ENCODE data around the gene VSTM4.

Gene VSTM4

GRCh38 chr10:49008505-49009198 lies 106.7 kb downstream of the VSTM4 start:
- no peak for DNase-seq (ENCODE audit: low read depth in 2 of 2)

GRCh38 chr10:49008091-49008490 lies 107.2 kb downstream of the VSTM4 start:
- no peak for DNase-seq (ENCODE audit: low read depth in 2 of 2)

- DNase-seq (ENCODE audit: low read depth in 2 of 2): no peak
Measured at GRCh38 chr10:49007129-49007528, 108.2 kb downstream of the VSTM4 start.

GRCh38 chr10:49005270-49005669 lies 110.1 kb downstream of the VSTM4 start:
- no peak for DNase-seq (ENCODE audit: low read depth in 2 of 2)

- DNase-seq (ENCODE audit: low read depth in 2 of 2): no peak
Measured at GRCh38 chr10:49001870-49002672, 113.3 kb downstream of the VSTM4 start.

GRCh38 chr10:49001402-49001801 lies 113.9 kb downstream of the VSTM4 start:
- DNase-seq (ENCODE audit: low read depth in 2 of 2): no peak

- DNase-seq (ENCODE audit: low read depth in 2 of 2): no peak
Measured at GRCh38 chr10:49000437-49001398, 114.6 kb downstream of the VSTM4 start.

GRCh38 chr10:48999346-48999745 lies 116.0 kb downstream of the VSTM4 start:
- DNase-seq (ENCODE audit: low read depth in 2 of 2): no peak

- no peak for DNase-seq (ENCODE audit: low read depth in 2 of 2)
Measured at GRCh38 chr10:48996329-48996728, 119.0 kb downstream of the VSTM4 start.

- DNase-seq (ENCODE audit: low read depth in 2 of 2): no peak
Measured at GRCh38 chr10:48993627-48994026, 121.7 kb downstream of the VSTM4 start.

- DNase-seq (ENCODE audit: low read depth in 2 of 2): no peak
Measured at GRCh38 chr10:48990226-48990625, 125.1 kb downstream of the VSTM4 start.

GRCh38 chr10:48985621-48986158 lies 129.6 kb downstream of the VSTM4 start:
- no peak for DNase-seq (ENCODE audit: low read depth in 2 of 2)

- DNase-seq (ENCODE audit: low read depth in 2 of 2): no peak
Measured at GRCh38 chr10:48983648-48984351, 131.5 kb downstream of the VSTM4 start.

- DNase-seq (ENCODE audit: low read depth in 2 of 2): no peak
Measured at GRCh38 chr10:48982584-48982983, 132.7 kb downstream of the VSTM4 start.

GRCh38 chr10:48981310-48981907 lies 133.9 kb downstream of the VSTM4 start:
- DNase-seq (ENCODE audit: low read depth in 2 of 2): peak in 1 of 2 experiments; percentile 28

GRCh38 chr10:48978318-48978717 lies 137.0 kb downstream of the VSTM4 start:
- no peak for DNase-seq (ENCODE audit: low read depth in 2 of 2)

- DNase-seq (ENCODE audit: low read depth in 2 of 2): no peak
Measured at GRCh38 chr10:48976196-48976595, 139.1 kb downstream of the VSTM4 start.

- no peak for DNase-seq (ENCODE audit: low read depth in 2 of 2)
Measured at GRCh38 chr10:48974510-48975156, 140.7 kb downstream of the VSTM4 start.

- DNase-seq (ENCODE audit: low read depth in 2 of 2): no peak
Measured at GRCh38 chr10:48973065-48973464, 142.3 kb downstream of the VSTM4 start.

GRCh38 chr10:48970654-48971053 lies 144.7 kb downstream of the VSTM4 start:
- DNase-seq (ENCODE audit: low read depth in 2 of 2): no peak

Data from stimulated activated CD4-positive, alpha-beta T cell treated with anti-CD3 and anti-CD28 coated beads, Interleukin-12 subunit alpha, Interleukin-12 subunit beta, amount 100 ng/mL, for 24 hours (primary cell).